Measurements from ENCODE around the gene SCML2.
A peak's percentile ranks its signal among the peaks of the same experiment; 100 is the strongest.
"Not testable (repeated sequence)": the region's sequence is repeated elsewhere in the genome, so short reads cannot be mapped to it uniquely, and the experiment has no call there.

Gene SCML2

DNA sequence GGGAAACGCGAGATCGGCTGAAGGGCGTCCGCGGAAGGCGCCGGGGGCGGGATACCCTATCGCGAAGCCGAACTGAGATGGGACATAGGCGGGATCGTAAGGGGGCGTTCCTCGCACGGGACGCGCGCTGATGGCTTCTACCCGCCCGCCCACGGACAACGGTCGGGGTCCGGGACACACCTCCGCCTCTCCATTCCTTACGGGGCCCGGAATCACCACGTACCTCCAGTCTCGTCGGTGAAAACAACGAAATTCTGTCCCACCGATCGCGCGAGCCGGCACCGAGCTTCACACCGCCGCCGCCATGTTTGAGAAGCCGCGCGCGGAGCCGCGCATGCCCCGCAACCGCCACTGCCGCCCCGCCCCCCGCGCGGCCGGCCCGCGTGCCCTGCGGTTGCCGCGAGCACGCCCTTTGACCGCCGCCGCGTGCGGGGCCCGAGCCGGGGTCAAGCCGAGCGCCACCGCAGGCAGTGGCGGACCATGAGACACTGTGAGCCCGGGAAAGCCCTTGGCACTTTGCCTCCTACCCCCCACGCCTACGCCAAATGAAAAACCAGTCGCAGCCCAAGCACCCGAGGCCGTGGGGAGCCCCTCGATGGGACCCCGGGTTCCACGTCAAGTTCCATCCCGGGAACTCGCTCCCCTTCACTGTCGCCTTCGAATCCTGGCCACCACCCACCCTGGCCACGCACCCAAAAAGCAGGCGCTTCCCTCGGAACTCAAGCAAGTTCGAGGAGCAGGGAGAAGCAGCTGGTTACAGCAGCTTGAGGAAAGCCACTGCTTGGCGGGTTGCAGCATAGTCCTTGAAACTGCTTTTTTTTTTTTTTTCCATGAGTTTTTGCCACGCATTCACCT, at the start of gene SCML2:
TSS of gene SCML2 (minus strand) at position 320 of the 855 bp plus-strand sequence. CDS start 20,617 bp downstream, outside the sequence.
- no peak for DNase-seq (ENCODE audit: extremely low read depth, low read depth)
- TF ChIP-seq, protein P1, sequence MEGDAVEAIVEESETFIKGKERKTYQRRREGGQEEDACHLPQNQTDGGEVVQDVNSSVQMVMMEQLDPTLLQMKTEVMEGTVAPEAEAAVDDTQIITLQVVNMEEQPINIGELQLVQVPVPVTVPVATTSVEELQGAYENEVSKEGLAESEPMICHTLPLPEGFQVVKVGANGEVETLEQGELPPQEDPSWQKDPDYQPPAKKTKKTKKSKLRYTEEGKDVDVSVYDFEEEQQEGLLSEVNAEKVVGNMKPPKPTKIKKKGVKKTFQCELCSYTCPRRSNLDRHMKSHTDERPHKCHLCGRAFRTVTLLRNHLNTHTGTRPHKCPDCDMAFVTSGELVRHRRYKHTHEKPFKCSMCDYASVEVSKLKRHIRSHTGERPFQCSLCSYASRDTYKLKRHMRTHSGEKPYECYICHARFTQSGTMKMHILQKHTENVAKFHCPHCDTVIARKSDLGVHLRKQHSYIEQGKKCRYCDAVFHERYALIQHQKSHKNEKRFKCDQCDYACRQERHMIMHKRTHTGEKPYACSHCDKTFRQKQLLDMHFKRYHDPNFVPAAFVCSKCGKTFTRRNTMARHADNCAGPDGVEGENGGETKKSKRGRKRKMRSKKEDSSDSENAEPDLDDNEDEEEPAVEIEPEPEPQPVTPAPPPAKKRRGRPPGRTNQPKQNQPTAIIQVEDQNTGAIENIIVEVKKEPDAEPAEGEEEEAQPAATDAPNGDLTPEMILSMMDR (IDR thresholded peaks at IDR 0.05; ENCODE audit: low read depth, low read length): no peak

DNA sequence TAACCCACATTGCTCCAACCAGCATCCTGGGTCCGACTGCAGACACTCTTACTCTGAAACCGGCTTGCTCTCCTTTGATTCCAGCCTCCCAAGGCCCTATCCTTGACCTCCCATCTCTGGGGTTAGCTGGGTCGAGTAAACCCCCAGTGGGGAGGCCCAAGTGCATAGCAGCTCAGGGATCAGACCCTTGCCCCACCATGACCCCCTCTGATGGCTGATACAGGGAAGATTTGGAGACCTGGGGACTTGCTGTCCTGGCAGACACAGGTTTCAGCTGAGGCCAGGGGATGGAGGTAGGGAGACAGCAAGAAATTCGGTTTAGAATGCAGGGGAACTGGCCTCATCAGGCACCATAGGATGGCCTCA, 47.3 kb upstream of the SCML2 start:
- no peak for DNase-seq (ENCODE audit: extremely low read depth, low read depth)
- TF ChIP-seq, protein P1 (IDR thresholded peaks at IDR 0.05; ENCODE audit: low read depth, low read length): no peak

DNA sequence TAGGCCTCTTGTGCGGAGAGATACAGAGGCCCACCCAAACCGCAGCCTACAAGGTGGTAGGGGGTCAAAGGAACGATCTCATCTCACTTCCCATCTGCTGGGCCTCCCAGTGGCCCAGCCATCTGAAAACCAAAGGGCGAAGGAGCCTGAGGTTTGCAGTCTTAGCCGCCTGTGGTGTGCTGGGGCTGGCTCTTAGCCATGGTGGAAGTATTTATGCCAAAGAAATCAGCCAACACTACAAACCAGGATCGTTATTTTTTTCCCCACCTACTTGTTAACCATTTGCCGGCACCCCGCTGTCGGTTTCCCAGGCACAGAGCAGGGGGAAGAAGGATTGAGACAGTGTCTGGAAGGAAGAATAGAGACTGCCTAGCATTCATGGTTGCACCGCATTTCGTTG, 40.0 kb upstream of the SCML2 start:
- TF ChIP-seq, protein P1 (IDR thresholded peaks at IDR 0.05; ENCODE audit: low read depth, low read length): no peak

DNA sequence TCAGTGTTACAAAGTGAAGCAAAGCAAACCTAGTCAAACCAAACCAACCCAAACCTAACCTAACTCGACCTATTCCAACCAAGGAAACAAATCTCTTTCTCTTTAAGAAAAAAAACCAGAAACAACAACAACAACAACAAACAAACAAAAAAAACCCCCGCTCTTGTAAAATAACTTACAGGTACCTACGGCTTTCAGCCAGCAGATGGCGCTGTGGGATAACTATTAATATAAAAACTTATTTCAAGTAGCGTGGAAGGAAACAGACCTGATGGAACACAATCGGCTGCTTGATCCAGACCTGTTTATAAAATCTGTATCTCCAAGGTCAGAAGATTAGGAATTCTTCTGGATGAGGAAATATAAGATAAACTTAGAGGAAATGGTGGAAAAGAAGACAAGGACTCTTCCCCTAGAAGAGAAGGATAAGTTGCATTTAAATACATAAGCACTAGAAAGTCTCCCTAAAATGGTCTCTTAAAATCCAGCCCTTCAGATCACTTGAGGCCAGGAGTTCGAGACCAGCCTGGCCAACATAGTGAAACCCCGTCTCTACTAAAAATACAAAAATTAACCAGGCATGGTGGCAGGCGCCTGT, 36.6 kb upstream of the SCML2 start:
- TF ChIP-seq, protein P1 (IDR thresholded peaks at IDR 0.05; ENCODE audit: low read depth, low read length): peak; percentile 64

More for the DNA sequence above, 40.0 kb upstream of the SCML2 start:
- no peak for DNase-seq (ENCODE audit: extremely low read depth, low read depth)

DNA sequence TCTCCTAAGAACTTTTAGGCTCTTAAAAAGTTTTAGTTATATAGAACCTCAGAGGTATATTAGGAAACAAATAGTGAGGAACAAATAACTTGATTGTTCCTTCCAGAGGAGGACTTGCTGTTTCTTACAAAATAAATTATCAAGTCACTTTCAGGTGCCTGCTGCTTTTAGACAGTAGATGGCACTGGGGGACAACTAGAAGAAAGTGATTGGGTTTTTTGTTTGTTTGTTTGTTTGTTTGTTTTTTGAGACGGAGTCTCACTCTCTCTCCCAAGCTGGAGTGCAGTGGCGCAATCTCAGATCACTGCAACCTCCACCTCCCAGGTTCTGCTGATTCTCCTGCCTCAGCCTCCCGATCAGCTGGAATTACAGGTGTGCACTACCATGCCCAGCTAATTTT, 35.5 kb upstream of the SCML2 start:
- TF ChIP-seq, protein P1 (IDR thresholded peaks at IDR 0.05; ENCODE audit: low read depth, low read length): no peak; the same call in 1 of the 2 replicates
- DNase-seq (ENCODE audit: extremely low read depth, low read depth): no peak

More for the DNA sequence above, 36.6 kb upstream of the SCML2 start:
- peak; percentile 22 for DNase-seq (ENCODE audit: extremely low read depth, low read depth)

DNA sequence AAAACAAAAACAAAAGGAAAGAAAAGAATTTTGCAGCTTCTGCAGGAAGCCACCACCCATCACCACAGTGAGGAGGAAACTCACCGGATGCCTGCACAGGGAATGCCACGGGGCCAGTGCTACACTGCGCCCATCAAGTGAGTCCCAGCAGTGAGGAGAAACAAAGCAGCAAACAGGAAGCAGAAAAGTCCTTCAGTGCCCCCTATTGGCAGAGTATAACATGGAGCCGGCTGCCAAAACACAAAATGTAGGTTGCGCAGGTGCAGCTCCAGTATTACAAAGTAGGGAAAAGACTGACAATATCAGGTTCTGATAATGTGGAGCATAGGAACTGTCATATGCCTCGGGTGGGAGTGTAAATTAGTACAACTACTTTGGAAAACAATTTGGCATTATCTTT, 23.3 kb upstream of the SCML2 start:
- TF ChIP-seq, protein P1 (IDR thresholded peaks at IDR 0.05; ENCODE audit: low read depth, low read length): peak; percentile 60
- DNase-seq (ENCODE audit: extremely low read depth, low read depth): no peak

DNA sequence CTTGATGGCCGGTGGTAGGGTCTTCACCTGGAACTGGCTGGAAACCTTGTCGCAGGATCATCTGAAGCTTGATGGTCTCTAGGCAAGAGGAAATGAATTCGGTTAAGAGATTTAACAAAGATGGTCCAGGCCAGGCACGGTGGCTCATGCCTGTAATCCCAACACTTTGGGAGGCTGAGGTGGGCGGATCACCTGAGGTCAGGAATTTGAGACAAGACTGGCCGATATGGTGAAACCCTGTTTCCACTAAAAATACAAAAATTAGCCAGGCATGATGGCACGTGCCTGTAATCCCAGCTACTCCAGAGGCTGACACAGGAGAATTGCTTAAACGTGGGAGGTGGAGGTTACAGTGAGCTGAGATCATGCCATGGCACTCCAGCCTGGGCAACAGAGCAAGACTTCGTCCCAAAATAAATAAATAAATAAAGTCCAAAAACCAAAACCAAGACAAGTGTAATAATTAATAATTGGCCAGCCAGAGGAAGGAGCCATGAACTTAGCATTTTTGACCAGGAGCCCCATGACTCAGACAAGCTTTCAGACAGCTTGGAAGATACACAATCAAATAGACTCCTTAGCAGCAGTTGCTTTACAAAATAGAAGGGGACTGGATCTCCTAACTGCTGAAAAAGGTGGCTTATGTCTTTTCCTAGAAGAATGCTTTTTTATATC, 20.8 kb upstream of the SCML2 start:
- DNase-seq (ENCODE audit: extremely low read depth, low read depth): not testable (repeated sequence)

DNA sequence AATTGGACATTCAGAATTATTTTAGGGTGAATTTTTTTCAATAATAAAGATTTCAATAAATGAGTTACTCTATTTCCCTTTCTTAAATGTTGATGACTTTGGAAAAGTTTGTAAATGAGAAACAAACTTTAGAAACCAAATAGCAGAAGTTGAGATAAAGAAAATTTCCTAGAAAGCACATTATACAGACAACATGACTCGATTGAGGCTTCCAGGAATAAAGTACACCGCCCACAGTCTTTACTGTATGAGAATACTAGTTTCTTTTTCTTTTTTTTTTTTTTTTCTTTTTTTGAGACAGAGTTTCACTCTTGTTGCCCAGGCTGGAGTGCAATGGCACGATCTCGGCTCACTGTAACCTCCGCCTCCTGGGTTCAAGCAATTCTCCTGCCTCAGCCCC, 14.6 kb upstream of the SCML2 start:
- not testable (repeated sequence) for DNase-seq (ENCODE audit: extremely low read depth, low read depth)
